HepG2 (cell line): ENCODE data around the gene LRGUK. TPM values are rescaled to one million over a fixed set of nuclear protein-coding genes. Genes with fewer than 3 reads are reported as not detected.

Experiments used
- ATAC-seq: fragments of 200-7000 bp; cut with Tn5 transposase; 3 replicates; pipeline ENCODE4 v1.9.1; 2020; ENCODE audit warnings: mild to moderate bottlenecking, moderate library complexity
- BruUV-seq: library from RNA; stranded (reverse); fragments of 400-500 nt; replicated peaks from 2 replicates; lab custom pipeline; 2021; lab: Mats Ljungman, UMichigan
- CTCF ChIA-PET: fragments of 300-600 bp; formaldehyde crosslinking; extraction: SDS; loops from one replicate; lab custom pipeline; 2021; ENCODE audit warnings: low total read pairs, inconsistent platforms, low intra/inter-chr PET ratio; lab: Yijun Ruan, JAX
- POLR2A ChIA-PET: fragments of 350-600 bp; sonication (Branson Sonifier 250); formaldehyde crosslinking; loops from one replicate; lab custom pipeline; 2020; ENCODE audit warnings: antibody characterized with exemption, inconsistent platforms; lab: Yijun Ruan, JAX
- DNase-seq: peaks from one replicate; pipeline ENCODE4 v3.0.0-alpha.2; 2015; ENCODE audit warnings: low spot score
- FAIRE-seq: peaks from 3 replicates; lab custom pipeline; 2011; peaks lifted over from hg19 to GRCh38; lab: Jason Lieb, UNC
- H2AFZ ChIP-seq: one replicate; pipeline ENCODE4 v1.6.1; 2011; ENCODE audit warnings: low read length, inconsistent platforms
- H3K27ac ChIP-seq: fragments of 300-600 bp; 3 replicates; pipeline ENCODE4 v1.8.0; 2011; ENCODE audit warnings: mixed run types, mild to moderate bottlenecking, mixed read lengths, low read length, inconsistent platforms; ENCODE audit not compliant: insufficient read depth; ENCODE audit errors: extremely low read length
- H3K27me3 ChIP-seq, 2 experiments: fragments of 200-600 bp in 1 of 2; 2 replicates in 1 of 2; 3 replicates in 1 of 2; pipeline versions ENCODE4 v1.6.0 to v1.8.0; 2011; ENCODE audit warnings: low read length in 2 of 2, mild to moderate bottlenecking in 2 of 2, moderate library complexity in 2 of 2, inconsistent platforms in 1 of 2; ENCODE audit not compliant: insufficient read depth in 2 of 2, control insufficient read depth in 1 of 2
- H3K36me3 ChIP-seq, 2 experiments: fragments of 200-600 bp in 1 of 2; replicated peaks in 1 of 2; 2 replicates in 1 of 2; 3 replicates in 1 of 2; pipeline versions ENCODE4 v1.5.1 to v1.8.0; 2011; ENCODE audit warnings: low read length in 2 of 2, inconsistent platforms in 1 of 2; ENCODE audit not compliant: insufficient read depth in 2 of 2, control insufficient read depth in 1 of 2
- H3K4me1 ChIP-seq: 2 replicates; pipeline ENCODE4 v1.5.1; 2012; ENCODE audit warnings: low read length, inconsistent platforms; ENCODE audit not compliant: insufficient read depth
- H3K4me2 ChIP-seq: 2 replicates; pipeline ENCODE4 v1.6.0; 2011; ENCODE audit warnings: low read depth, low read length, inconsistent platforms
- H3K4me3 ChIP-seq, 3 experiments: fragments of 200-600 bp in 1 of 3; sonication (generic), shearing (Covaris generic) in 1 of 3; replicated peaks in 1 of 3; 2 replicates each; pipeline ENCODE4 v1.5.1; 2011 to 2016; ENCODE audit warnings: low read length in 3 of 3, inconsistent platforms in 2 of 3, low read depth in 2 of 3, mild to moderate bottlenecking in 2 of 3, control low read depth in 1 of 3, mixed read lengths in 1 of 3; ENCODE audit not compliant: insufficient read depth in 1 of 3
- H3K79me2 ChIP-seq: one replicate; pipeline ENCODE4 v1.6.1; 2011; ENCODE audit warnings: low read length, inconsistent platforms; ENCODE audit not compliant: insufficient read depth
- H3K9ac ChIP-seq: 2 replicates; pipeline ENCODE4 v1.6.0; 2011; ENCODE audit warnings: mild to moderate bottlenecking, low read depth, low read length, inconsistent platforms; ENCODE audit not compliant: insufficient read depth
- H3K9me3 ChIP-seq: 2 replicates; pipeline ENCODE4 v1.5.1; 2012; ENCODE audit warnings: mild to moderate bottlenecking, low read length
- H4K20me1 ChIP-seq: 2 replicates; pipeline ENCODE4 v1.6.0; 2011; ENCODE audit warnings: inconsistent platforms, mild to moderate bottlenecking, low read length, moderate library complexity; ENCODE audit not compliant: insufficient read depth
- ELK4 ChIP-seq: sonication (generic); formaldehyde crosslinking; IDR thresholded peaks from 2 replicates; pipeline ENCODE4 v1.9.0; 2021; ENCODE audit warnings: missing genetic modification reagents, borderline replicate concordance
- GMEB2 ChIP-seq: IDR thresholded peaks from 2 replicates; pipeline ENCODE4 v1.6.1; 2016; ENCODE audit warnings: missing biosample characterization, missing genetic modification reagents, low read depth
- MNT ChIP-seq: fragments of 450-650 bp; IDR thresholded peaks from 2 replicates; pipeline ENCODE4 v1.6.1; 2016
- MXD4 ChIP-seq: IDR thresholded peaks from 2 replicates; pipeline ENCODE4 v1.6.1; 2016; ENCODE audit warnings: mild to moderate bottlenecking, missing biosample characterization, missing genetic modification reagents
- PAWR ChIP-seq: sonication (generic); formaldehyde crosslinking; IDR thresholded peaks from 2 replicates; pipeline ENCODE4 v1.4.0; 2020; ENCODE audit warnings: missing genetic modification reagents, mild to moderate bottlenecking, borderline replicate concordance
- PRDM10 ChIP-seq: sonication (generic); formaldehyde crosslinking; IDR thresholded peaks from 2 replicates; pipeline ENCODE4 v1.4.0; 2020; ENCODE audit warnings: low read depth, missing genetic modification reagents
- SP140L ChIP-seq: sonication (generic); formaldehyde crosslinking; IDR thresholded peaks from 2 replicates; pipeline ENCODE4 v1.4.0; 2020; ENCODE audit warnings: missing genetic modification reagents, borderline replicate concordance
- TFAP4 ChIP-seq: sonication (generic); IDR thresholded peaks from 2 replicates; pipeline ENCODE4 v1.6.1; 2016; ENCODE audit warnings: low read depth, borderline replicate concordance
- ZBTB33 ChIP-seq: sonication (generic); formaldehyde crosslinking; IDR thresholded peaks from 2 replicates; pipeline ENCODE4 v1.4.0; 2020; ENCODE audit warnings: missing genetic modification reagents
- WGBS: methylation state at CpG from one replicate; pipeline ENCODE4 v1.1.6; 2017; ENCODE audit warnings: low lambda C conversion rate; 5-methylcytosine and 5-hydroxymethylcytosine counted together
- in situ Hi-C: cut with HindIII; loops from 2 replicates; pipeline ENCODE4 v1.10.0; 2017; ENCODE audit warnings: low pct_unique_long_range_greater_than_20kb; ENCODE audit not compliant: extremely low pct_ligation_motif_present
- intact Hi-C: fragments of 100-400 bp; cut with micrococcal nuclease; formaldehyde crosslinking; loops from one replicate; pipeline ENCODE4 v1.10.0; 2022; ENCODE audit not compliant: unreplicated experiment
- polyA plus RNA-seq, 8 experiments: library from polyadenylated mRNA; depleted of rRNA in 3 of 8; stranded (reverse) in 7 of 8; unstranded in 1 of 8; fragments of >200 nt; fragmentation: Illumina TruSeq in 4 of 8; extraction: Trizol in 4 of 8; gene quantifications; 2 replicates each; pipeline versions ENCODE4 v1.2.1 to v1.2.3, GENCODE V29; 2011 to 2016; ENCODE audit warnings: low read depth in 4 of 8, missing spikeins in 1 of 8, mixed read lengths in 1 of 8; ENCODE audit not compliant: insufficient read depth in 1 of 8
- total RNA-seq, 5 experiments: library from RNA; depleted of rRNA; stranded (reverse); fragments of >200 nt; fragmentation: Illumina TruSeq; extraction: Trizol; gene quantifications; 2 replicates each; pipeline ENCODE4 v1.2.3, GENCODE V29; 2016; ENCODE audit warnings: low read depth in 1 of 5

The LRGUK gene
- total and polyA plus RNA-seq, 2 of the 13 experiments (the other 11 are each of a cell fraction or from before 2014, with no cell fraction given): 0.18 to 0.20 TPM

- TF ChIP-seq PRDM10 (CRISPR knock-in tag) (no peak), ZBTB33 (CRISPR knock-in tag) (no peak), MXD4 (CRISPR knock-in tag) (no peak), TFAP4 (no peak)
Measured at GRCh38 chr7:134234216-134234615, 107.1 kb downstream of the LRGUK start (continued).

GRCh38 chr7:134245253-134245652 lies 118.1 kb downstream of the LRGUK start:
- H3K79me2 ChIP-seq: no peaks in the 10 kb centered on the region
- no peak overlapping the region for H3K27ac ChIP-seq
- H4K20me1 ChIP-seq: no peaks in the 10 kb centered on the region
- H3K9ac ChIP-seq: no peak overlapping the region
- H3K4me1 ChIP-seq: no peaks in the 10 kb centered on the region
- no peaks in the 10 kb centered on the region for H3K9me3 ChIP-seq
- no TSS peak for BruUV-seq
- no peak overlapping the region for H3K4me2 ChIP-seq
- CTCF ChIA-PET: no interaction called here
- WGBS: 3% methylated on average over 2 of the region's 2 CpGs
- DNase-seq (no peak), FAIRE-seq (no peak), ATAC-seq (no peak)
- H3K36me3 ChIP-seq: no peaks in the 10 kb centered on the region
- POLR2A ChIA-PET: no interaction called here
- no peak overlapping the region for H3K4me3 ChIP-seq
- H2AFZ ChIP-seq: no peak overlapping the region
- in situ Hi-C loops: no loop called here
- peaks cover 0 to 8% of the 10 kb centered on the region in 2 experiments; a peak in 1 of 5 replicates for H3K27me3 ChIP-seq
- intact Hi-C loops: no loop called here
- no peak for TF ChIP-seq GMEB2
- no peak for TF ChIP-seq MNT
- TF ChIP-seq PAWR (CRISPR knock-in tag): no peak
- no peak for TF ChIP-seq ELK4 (CRISPR knock-in tag)
- TF ChIP-seq SP140L (CRISPR knock-in tag): no peak
